ENCODE measurements around the gene GOLGA1. TPM values are rescaled to one million over a fixed set of nuclear protein-coding genes. Genes with fewer than 3 reads are reported as not detected.
"Not testable (repeated sequence)": the region's sequence is repeated elsewhere in the genome, so short reads cannot be mapped to it uniquely, and the experiment has no call there.

The GOLGA1 gene
- total and polyA plus RNA-seq, 10 of the 15 experiments (the other 5 are each of a cell fraction or from before 2014, with no cell fraction given), result 2.9 to 14.1 (median 8.1) TPM

DNA sequence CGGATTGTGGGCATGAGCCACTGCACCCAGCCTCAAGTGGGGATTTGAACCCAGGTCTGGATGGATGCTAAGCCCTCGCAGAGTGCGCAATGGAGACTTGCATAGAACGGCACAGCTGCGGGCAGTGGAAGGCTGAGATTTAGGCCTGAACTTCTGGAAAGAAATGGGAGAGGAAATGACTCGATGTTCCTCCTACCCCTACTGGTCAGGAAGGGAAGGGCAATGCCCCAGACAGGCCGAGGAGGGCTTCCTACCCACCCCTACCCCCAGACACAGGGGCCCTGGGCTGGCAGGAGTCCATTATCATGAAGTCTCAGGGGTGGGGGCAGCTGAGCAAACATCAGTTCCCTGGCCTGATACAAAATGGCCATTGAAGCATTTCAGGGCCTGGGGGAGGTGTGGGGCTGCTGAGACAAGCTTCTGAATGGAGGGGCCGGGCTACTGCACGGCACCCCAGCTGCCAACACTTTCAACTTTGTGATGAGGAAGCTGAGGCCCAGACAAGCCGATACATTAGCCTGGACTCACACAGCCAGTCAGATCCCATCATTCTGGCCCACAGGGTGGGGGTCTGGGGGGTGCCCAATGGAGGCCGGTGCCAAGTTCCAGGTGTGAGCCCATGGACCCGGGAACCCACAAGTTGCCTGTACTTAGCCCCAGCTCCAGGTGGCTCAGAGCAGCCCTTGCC lies 101.1 kb downstream of the GOLGA1 start:
- in situ Hi-C loops (cut with MboI), result no loop called here
- POLR2A ChIA-PET, result interaction anchor here (0.9 kb wide), 1 partner anchor 302 kb away, joined by 6 read pairs; no protein-coding TSS in a partner anchor
- no peak overlapping the region for H2AFZ ChIP-seq (ENCODE audit: control insufficient read depth, low read depth, low read length)
- no TSS peak for BruUV-seq (replicated peaks)
- H3K27ac ChIP-seq (ENCODE audit: control insufficient read depth, insufficient read depth), result no peak overlapping the region
- H3K79me2 ChIP-seq (ENCODE audit: control insufficient read depth, insufficient read depth, low read length), result no peaks in the 10 kb centered on the region
- no peaks in the 10 kb centered on the region for H3K36me3 ChIP-seq (ENCODE audit: control insufficient read depth in 2 of 2, insufficient read depth in 2 of 2, low read length in 1 of 2)
- peak; percentile 7 for FAIRE-seq
- no peak overlapping the region for H3K4me3 ChIP-seq
- RAD21 ChIA-PET (ENCODE audit: unreplicated experiment), result interaction anchor here (0.7 to 1.8 kb wide), 3 partner anchors 11 to 66 kb away, joined by 3 to 5 read pairs (median 3); partner anchors contain the start of gene WDR38
- no peak overlapping the region for H3K9ac ChIP-seq (ENCODE audit: control insufficient read depth, insufficient read depth, low read length)
- intact Hi-C loops (cut with micrococcal nuclease; ENCODE audit: unreplicated experiment), result no loop called here
- H3K9me3 ChIP-seq (replicated peaks; ENCODE audit: control insufficient read depth, insufficient read depth, low read length), result no peaks in the 10 kb centered on the region
- no peak overlapping the region for H3K4me2 ChIP-seq (ENCODE audit: control insufficient read depth, insufficient read depth)
- no peak for DNase-seq (ENCODE audit: low read depth, low spot score)
- no peaks in the 10 kb centered on the region for H4K20me1 ChIP-seq (ENCODE audit: control insufficient read depth, insufficient read depth)
- TF ChIP-seq, protein P1, sequence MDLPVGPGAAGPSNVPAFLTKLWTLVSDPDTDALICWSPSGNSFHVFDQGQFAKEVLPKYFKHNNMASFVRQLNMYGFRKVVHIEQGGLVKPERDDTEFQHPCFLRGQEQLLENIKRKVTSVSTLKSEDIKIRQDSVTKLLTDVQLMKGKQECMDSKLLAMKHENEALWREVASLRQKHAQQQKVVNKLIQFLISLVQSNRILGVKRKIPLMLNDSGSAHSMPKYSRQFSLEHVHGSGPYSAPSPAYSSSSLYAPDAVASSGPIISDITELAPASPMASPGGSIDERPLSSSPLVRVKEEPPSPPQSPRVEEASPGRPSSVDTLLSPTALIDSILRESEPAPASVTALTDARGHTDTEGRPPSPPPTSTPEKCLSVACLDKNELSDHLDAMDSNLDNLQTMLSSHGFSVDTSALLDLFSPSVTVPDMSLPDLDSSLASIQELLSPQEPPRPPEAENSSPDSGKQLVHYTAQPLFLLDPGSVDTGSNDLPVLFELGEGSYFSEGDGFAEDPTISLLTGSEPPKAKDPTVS (IDR thresholded peaks at IDR 0.05; ENCODE audit: low read depth, low read length), result no peak
- TF ChIP-seq, protein P2, sequence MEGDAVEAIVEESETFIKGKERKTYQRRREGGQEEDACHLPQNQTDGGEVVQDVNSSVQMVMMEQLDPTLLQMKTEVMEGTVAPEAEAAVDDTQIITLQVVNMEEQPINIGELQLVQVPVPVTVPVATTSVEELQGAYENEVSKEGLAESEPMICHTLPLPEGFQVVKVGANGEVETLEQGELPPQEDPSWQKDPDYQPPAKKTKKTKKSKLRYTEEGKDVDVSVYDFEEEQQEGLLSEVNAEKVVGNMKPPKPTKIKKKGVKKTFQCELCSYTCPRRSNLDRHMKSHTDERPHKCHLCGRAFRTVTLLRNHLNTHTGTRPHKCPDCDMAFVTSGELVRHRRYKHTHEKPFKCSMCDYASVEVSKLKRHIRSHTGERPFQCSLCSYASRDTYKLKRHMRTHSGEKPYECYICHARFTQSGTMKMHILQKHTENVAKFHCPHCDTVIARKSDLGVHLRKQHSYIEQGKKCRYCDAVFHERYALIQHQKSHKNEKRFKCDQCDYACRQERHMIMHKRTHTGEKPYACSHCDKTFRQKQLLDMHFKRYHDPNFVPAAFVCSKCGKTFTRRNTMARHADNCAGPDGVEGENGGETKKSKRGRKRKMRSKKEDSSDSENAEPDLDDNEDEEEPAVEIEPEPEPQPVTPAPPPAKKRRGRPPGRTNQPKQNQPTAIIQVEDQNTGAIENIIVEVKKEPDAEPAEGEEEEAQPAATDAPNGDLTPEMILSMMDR (IDR thresholded peaks at IDR 0.05 in 2 of 3, conservative IDR thresholded peaks at IDR 0.05 in 1 of 3; ENCODE audit: control insufficient read depth in 2 of 3, extremely low read depth in 1 of 3, insufficient read depth in 1 of 3, low read depth in 3 of 3, low read length in 3 of 3), result peak in 2 of 3 experiments; percentile 35 to 51; a peak in 5 of 6 replicates
- 57% methylated on average over 12 of the region's 12 CpGs for whole genome bisulfite sequencing (ENCODE audit: insufficient coverage, insufficient replicate concordance, low lambda C conversion rate, missing lambda C conversion rate)
- SMC1A ChIA-PET (ENCODE audit: uncharacterized antibody, unreplicated experiment), result interaction anchor here (1.2 kb wide), 1 partner anchor 13 kb away, joined by 5 read pairs; the partner anchor contains the start of gene WDR38
- CTCF ChIA-PET, result interaction anchor here (0.7 to 26.5 kb wide), 15 partner anchors 9 to 222 kb away, joined by 3 to 575 read pairs (median 4); partner anchors contain the start of genes NR6A1, OLFML2A and WDR38
- no peaks in the 10 kb centered on the region for H3K4me1 ChIP-seq (ENCODE audit: control insufficient read depth, insufficient read depth, low read length)
- no peaks in the 10 kb centered on the region for H3K27me3 ChIP-seq (replicated peaks in 1 of 2; ENCODE audit: control insufficient read depth in 2 of 2, insufficient read depth in 2 of 2, low read length in 1 of 2)
- ATAC-seq, result peak; percentile 76

DNA sequence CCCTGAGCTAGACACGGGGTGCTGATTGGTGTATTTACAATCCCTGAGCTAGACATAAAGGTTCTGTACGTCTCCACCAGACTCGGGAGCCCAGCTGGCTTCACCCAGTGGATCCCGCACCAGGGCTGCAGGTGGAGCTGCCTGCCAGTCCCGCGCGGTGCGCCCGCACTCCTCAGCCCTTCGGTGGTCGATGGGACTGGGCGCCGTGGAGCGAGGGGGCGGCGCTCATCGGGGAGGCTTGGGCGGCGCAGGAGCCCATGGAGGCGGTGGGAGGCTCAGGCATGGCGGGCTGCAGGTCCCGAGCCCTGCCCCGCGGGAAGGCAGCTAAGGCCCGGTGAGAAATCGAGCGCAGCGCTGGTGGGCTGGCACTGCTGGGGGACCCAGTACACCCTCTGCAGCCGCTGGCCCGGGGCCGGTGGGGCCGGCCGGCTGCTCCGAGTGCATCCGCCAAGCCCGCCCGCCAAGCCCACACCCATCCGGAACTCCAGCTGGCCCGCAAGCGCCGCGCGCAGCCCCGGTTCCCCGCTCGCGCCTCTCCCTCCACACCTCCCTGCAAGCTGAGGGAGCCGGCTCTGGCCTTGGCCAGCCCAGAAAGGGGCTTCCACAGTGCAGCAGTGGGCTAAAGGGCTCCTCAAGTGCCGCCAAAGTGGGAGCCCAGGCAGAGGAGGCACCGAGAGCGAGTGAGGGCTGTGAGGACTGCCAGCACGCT lies 102.2 kb downstream of the GOLGA1 start:
- BruUV-seq (replicated peaks); H3K9me3 ChIP-seq (replicated peaks; ENCODE audit: control insufficient read depth, insufficient read depth, low read length); DNase-seq (ENCODE audit: low read depth, low spot score); H3K9ac ChIP-seq (ENCODE audit: control insufficient read depth, insufficient read depth, low read length); H3K27me3 ChIP-seq (replicated peaks in 1 of 2; ENCODE audit: control insufficient read depth in 2 of 2, insufficient read depth in 2 of 2, low read length in 1 of 2); H4K20me1 ChIP-seq (ENCODE audit: control insufficient read depth, insufficient read depth); FAIRE-seq; H3K4me1 ChIP-seq (ENCODE audit: control insufficient read depth, insufficient read depth, low read length); ATAC-seq; in situ Hi-C loops (cut with MboI); H3K4me3 ChIP-seq; intact Hi-C loops (cut with micrococcal nuclease; ENCODE audit: unreplicated experiment); H3K27ac ChIP-seq (ENCODE audit: control insufficient read depth, insufficient read depth); H3K36me3 ChIP-seq (ENCODE audit: control insufficient read depth in 2 of 2, insufficient read depth in 2 of 2, low read length in 1 of 2); H2AFZ ChIP-seq (ENCODE audit: control insufficient read depth, low read depth, low read length); H3K79me2 ChIP-seq (ENCODE audit: control insufficient read depth, insufficient read depth, low read length); H3K4me2 ChIP-seq (ENCODE audit: control insufficient read depth, insufficient read depth): not testable (repeated sequence)
- ChIA-PET CTCF (interaction anchor here (1.6 to 26.5 kb wide), 3 partner anchors 10 to 64 kb away, joined by 5 to 575 read pairs (median 8); partner anchors contain the start of genes NR6A1 and OLFML2A), SMC1A (ENCODE audit: uncharacterized antibody, unreplicated experiment) (interaction anchor here (1.2 to 1.5 kb wide), 2 partner anchors 14 to 67 kb away, joined by 3 to 4 read pairs; no protein-coding TSS in a partner anchor), POLR2A (interaction anchor here (0.6 kb wide), 1 partner anchor 361 kb away, joined by 4 read pairs; the partner anchor contains the start of gene RABEPK), RAD21 (ENCODE audit: unreplicated experiment) (interaction anchor here (1.8 kb wide), 1 partner anchor 15 kb away, joined by 5 read pairs; the partner anchor contains the start of gene WDR38)
- WGBS (ENCODE audit: insufficient coverage, insufficient replicate concordance, low lambda C conversion rate, missing lambda C conversion rate), result 87% methylated on average over 21 of the region's 52 CpGs
